ENCODE measurements around the gene CDK5RAP2.
"Not testable (repeated sequence)": the region's sequence is repeated elsewhere in the genome, so short reads cannot be mapped to it uniquely, and the experiment has no call there.

Gene CDK5RAP2

DNA sequence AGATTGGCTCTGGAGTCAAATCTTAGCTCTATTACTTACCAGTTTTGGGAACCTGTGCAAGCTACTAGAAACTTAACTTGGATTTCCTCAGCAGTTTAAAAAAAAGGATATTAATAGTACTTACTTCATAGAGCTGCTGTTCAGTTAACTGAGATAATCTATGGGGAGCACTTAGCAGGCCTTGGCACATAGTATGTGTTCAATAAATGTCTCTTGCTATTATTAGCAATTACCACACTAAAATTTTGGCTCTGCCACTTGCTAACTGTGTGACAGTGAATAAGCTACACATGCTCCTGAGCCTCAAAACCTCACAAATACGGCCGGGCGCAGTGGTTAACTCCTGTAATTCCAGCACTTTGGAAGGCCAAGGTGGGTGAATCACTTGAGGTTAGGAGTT is 55.9 kb downstream of the CDK5RAP2 start:
- no peak for FAIRE-seq
- DNase-seq (ENCODE audit: extremely low spot score, insufficient read length, low read depth): no peak

GRCh38 chr9:120522558-120522957 is 57.4 kb downstream of the CDK5RAP2 start:
- FAIRE-seq (no peak), DNase-seq (ENCODE audit: extremely low spot score, insufficient read length, low read depth) (no peak)

GRCh38 chr9:120522032-120522431 is 57.9 kb downstream of the CDK5RAP2 start:
- FAIRE-seq: no peak

GRCh38 chr9:120521101-120521500 is 58.9 kb downstream of the CDK5RAP2 start:
- DNase-seq (ENCODE audit: extremely low spot score, insufficient read length, low read depth): no peak
- no peak for FAIRE-seq

More at GRCh38 chr9:120522032-120522431, 57.9 kb downstream of the CDK5RAP2 start:
- DNase-seq (ENCODE audit: extremely low spot score, insufficient read length, low read depth): no peak

DNA sequence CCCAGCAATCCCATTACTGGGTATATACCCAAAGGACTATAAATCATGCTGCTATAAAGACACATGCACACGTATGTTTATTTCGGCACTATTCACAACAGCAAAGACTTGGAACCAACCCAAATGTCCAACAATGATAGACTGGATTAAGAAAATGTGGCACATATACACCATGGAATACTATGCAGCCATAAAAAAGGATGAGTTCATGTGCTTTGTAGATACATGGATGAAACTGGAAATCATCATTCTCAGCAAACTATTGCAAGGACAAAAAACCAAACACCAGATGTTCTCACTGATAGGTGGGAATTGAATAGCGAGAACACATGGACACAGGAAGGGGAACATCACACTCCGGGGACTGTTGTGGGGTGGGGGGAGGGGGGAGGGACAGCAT is 64.0 kb downstream of the CDK5RAP2 start:
- not testable (repeated sequence) for FAIRE-seq; DNase-seq (ENCODE audit: extremely low spot score, insufficient read length, low read depth)

- FAIRE-seq; DNase-seq (ENCODE audit: extremely low spot score, insufficient read length, low read depth): not testable (repeated sequence)
These were observed 64.5 kb downstream of the CDK5RAP2 start for GRCh38 chr9:120515481-120515880.

DNA sequence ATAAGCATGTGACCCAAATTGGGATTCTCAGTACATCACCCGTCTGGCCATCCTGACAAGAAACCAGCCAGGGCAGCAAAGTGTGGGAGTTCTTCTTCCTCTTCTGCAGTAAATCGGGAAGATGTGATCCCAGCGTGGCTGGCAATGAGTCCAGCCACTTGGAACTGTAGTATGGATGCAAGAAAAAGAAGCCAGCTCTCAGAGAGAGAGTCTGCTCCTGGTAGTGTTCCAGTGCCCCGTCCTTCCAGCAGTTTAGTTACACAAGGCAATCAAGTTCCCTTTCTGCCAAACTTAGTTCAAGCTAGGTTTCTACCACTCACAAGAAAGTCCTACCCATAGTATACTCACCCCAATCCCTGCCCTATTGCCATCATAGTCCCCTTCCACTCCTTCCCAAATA is 65.6 kb downstream of the CDK5RAP2 start:
- DNase-seq (ENCODE audit: extremely low spot score, insufficient read length, low read depth) (no peak), FAIRE-seq (no peak)

GRCh38 chr9:120513825-120514396 is 66.1 kb downstream of the CDK5RAP2 start:
- FAIRE-seq: no peak

GRCh38 chr9:120510816-120511215 is 69.2 kb downstream of the CDK5RAP2 start:
- no peak for FAIRE-seq
- no peak for DNase-seq (ENCODE audit: extremely low spot score, insufficient read length, low read depth)

More at GRCh38 chr9:120513825-120514396, 66.1 kb downstream of the CDK5RAP2 start:
- no peak for DNase-seq (ENCODE audit: extremely low spot score, insufficient read length, low read depth)

- FAIRE-seq (no peak), DNase-seq (ENCODE audit: extremely low spot score, insufficient read length, low read depth) (no peak)
These were observed 71.9 kb downstream of the CDK5RAP2 start for GRCh38 chr9:120507936-120508510.

DNA sequence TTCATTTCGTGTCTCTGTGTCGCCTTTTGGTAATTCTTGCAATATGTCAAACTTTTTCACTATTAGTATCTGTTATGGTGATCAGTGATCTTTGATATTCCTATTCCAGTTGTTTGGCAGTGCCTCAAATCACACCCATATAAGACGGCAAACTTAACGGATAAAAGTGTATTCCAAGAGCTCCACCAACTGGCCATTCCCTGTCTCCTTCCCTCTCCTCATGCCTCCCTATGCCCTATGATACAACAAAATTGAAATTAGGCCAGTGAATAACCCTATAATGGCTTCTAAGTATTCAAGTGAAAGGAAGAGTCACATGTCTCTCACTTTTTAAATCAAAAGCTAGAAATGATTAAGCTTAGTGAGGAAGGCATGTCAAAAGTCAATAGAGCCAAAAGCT is 74.8 kb downstream of the CDK5RAP2 start:
- DNase-seq (ENCODE audit: extremely low spot score, insufficient read length, low read depth) (no peak), FAIRE-seq (no peak)

DNA sequence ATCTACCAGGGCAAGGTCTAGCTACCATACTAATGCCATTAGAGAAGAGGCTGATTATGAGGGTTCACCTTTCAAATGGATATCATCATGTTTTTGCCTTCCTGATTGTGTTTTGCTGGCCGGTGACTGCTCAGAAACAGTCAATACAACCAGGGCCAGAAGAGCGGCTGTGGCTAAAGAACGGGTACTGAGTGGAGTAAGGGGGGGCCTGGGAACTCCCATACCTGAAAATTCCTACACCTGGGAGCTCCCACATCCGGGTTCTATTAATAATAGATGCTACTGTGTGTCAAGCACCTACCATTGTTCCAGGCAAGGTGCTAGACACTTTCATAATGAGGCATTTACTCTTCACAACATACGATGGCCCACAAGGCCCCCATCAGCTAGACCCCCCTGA is 79.2 kb downstream of the CDK5RAP2 start:
- FAIRE-seq (no peak), DNase-seq (ENCODE audit: extremely low spot score, insufficient read length, low read depth) (no peak)

GRCh38 chr9:120497865-120498264 is 82.1 kb downstream of the CDK5RAP2 start:
- not testable (repeated sequence) for FAIRE-seq; DNase-seq (ENCODE audit: extremely low spot score, insufficient read length, low read depth)

DNA sequence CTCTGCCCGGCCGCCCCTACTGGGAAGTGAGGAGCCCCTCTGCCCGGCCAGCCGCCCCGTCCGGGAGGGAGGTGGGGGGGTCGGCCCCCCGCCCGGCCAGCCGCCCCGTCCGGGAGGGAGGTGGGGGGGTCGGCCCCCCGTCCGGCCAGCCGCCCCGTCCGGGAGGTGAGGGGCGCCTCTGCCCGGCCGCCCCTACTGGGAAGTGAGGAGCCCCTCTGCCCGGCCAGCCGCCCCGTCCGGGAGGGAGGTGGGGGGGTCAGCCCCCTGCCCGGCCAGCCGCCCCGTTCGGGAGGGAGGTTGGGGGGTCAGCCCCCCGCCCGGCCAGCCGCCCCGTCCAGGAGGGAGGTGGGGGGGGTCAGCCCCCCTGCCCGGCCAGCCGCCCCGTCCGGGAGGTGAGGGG is 83.5 kb downstream of the CDK5RAP2 start:
- not testable (repeated sequence) for FAIRE-seq; DNase-seq (ENCODE audit: extremely low spot score, insufficient read length, low read depth)

- DNase-seq (ENCODE audit: extremely low spot score, insufficient read length, low read depth) (no peak), FAIRE-seq (peak; percentile 80)
These were observed 88.9 kb downstream of the CDK5RAP2 start for GRCh38 chr9:120490888-120491595.

DNA sequence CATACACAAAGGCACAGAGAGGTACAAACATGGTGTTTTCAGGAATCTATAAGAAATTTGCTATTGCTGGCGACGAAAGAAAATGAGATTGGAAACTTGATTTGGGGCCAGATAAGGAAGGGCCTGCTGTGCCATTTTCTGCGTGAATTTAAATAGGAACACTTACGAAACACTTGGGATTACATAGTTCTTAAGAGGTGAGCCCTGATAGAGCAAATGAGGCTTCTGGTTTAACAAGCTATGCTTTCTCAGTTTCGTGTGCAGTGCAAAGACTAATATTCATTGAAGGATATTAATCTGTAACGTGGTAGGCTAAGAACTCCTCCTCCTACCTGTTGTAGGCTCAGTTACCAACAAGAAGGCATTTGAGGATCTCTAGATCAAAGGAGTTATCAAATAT is 93.1 kb downstream of the CDK5RAP2 start:
- DNase-seq (ENCODE audit: extremely low spot score, insufficient read length, low read depth) (no peak), FAIRE-seq (no peak)

DNA sequence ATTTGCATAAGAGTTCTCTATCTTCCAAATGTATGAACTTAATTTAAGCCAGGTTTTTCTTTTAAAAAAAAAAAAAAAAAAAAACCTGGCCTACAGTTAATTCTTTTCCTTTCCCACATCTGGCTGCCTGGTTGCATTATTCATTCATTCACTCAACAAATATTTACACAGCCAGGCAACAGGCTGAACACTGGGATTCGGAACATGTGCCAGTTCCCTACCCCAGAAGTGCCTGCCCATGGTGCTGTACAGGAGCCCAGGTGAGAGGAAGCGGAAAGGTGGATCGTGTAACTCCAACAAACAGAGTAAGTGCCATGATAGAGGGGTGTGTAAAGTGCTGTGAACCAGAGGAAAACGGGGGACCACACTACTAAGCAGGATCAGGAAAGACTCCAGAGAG is 93.6 kb downstream of the CDK5RAP2 start:
- DNase-seq (ENCODE audit: extremely low spot score, insufficient read length, low read depth): no peak
- no peak for FAIRE-seq

GRCh38 chr9:120485788-120486187 is 94.2 kb downstream of the CDK5RAP2 start:
- DNase-seq (ENCODE audit: extremely low spot score, insufficient read length, low read depth) (no peak), FAIRE-seq (no peak)

DNA sequence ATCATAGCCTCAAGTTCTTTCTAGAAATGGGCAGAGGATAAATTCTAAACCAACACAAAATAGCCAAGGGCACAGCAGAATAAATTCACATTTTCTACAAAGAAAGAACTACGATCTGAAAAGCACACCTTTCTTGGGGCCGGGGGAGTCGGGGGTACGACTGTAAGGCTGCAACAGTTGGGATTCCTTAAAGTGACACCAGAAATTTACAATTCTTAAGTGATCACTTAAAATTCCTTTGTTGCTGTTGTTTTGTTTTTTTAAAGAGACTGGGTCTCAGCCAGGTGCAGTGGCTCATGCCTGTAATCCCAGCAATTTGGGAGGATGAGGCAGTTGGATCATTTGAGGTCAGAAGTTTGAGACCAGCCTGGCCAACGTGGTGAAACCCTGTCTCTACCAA is 95.8 kb downstream of the CDK5RAP2 start:
- FAIRE-seq (no peak), DNase-seq (ENCODE audit: extremely low spot score, insufficient read length, low read depth) (no peak)

DNA sequence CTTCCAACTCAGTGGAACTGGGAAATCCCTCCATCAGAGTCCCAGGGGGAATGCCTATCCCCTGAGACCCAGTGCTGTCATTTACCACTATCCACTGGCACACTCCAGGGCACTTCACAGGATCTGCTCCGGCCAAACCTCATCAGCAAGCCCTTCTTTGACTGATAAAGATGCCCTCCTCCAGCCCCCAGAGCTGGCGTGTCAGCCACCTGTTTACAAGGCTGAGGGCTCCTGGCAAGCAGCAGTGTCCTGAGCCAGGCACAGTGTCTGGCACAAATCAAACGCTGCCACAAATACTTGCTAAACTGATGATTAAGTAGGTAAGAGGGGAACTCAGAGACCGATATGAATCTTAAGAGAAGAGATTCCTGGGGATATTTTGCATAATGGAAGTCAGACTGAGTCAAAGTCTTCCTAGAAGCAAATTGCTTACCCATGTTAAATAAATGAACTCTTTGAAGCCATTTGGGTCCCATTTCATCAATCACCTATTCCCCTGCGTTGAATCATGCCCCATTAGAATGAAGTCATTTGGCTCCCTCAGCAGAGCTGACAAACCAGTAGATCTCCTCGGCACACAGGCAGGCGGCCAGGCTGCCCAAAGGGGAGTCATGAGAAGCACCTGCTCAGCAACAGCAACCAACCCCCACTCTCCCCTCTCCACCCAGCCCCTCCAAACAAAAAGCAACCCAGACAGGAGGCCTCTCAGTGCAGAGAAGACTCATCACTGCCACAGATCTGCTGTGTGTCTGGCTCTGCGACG is 97.4 kb downstream of the CDK5RAP2 start:
- FAIRE-seq: no peak

DNA sequence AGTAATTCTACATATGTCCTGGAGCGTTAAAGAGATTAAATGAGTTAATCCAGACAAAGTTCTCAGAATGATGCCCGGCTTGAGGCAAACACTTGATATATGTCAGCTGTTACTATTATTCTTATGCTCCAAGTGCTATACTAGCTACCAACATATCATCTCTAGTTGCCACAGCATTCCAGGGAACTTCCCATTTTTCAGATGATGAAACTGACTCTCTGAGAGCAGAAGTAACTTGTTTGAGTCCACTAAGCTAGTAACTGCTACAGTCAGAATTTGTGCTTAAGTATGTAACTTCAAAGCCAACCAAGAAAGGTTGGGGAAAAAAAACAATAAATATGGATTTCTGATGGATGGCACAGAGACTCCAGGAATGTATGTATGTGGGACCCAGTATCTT is 98.1 kb downstream of the CDK5RAP2 start:
- FAIRE-seq (no peak), DNase-seq (ENCODE audit: extremely low spot score, insufficient read length, low read depth) (no peak)

More for the DNA sequence above, 97.4 kb downstream of the CDK5RAP2 start:
- no peak for DNase-seq (ENCODE audit: extremely low spot score, insufficient read length, low read depth)

Measured in GM18507 (cell line).